ENCODE data around the gene KCNK6. TPM values are rescaled to one million over a fixed set of nuclear protein-coding genes. Genes with fewer than 3 reads are reported as not detected.
A peak's percentile ranks its signal among the peaks of the same experiment; 100 is the strongest.

KCNK6 gene
- total RNA-seq, 4 donors from 2014 or later: 14.9 to 44.5 (median 17.6) TPM

DNA sequence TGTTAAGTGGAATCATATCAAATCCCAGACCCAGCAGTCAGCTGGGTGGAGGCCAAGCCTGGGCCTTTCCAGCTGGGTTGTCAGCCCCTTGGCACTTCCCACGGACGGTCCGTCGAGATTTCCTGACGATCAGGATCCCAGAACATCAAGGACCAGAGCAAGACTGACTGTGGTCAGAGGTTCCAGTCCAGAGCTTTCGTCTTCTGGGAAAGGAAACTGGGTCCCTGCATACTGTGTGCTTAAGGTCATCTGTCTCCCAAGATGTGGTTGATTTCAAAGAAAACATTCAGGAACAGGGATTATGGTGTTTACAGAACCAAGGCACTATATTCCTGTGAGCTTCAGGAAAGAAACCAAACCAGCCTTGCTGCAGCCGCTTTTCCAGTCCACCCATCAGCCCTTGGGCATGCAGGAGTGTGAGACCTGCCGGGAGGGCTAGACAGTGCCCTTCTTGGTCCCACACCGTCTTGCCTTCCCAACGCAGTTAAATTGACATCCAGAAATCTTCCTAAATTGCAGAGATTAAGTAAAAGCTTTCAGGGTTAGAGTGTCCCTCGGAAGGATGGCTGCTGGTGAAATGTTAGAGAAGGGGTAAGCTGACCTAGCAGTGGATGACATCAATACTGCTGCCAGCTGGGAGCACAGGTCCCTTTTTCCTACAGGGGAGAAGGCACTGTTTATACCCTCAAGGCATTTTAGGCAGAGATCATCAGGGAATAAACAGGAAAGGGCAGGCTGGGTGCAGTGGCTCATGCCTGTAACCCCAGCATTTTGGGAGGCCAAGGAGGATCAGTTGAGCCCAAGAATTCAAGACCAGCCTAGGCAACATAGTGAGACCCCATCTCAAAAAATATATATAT lies 20.6 kb upstream of the KCNK6 start:
- Histone ChIP-seq H3K36me3 (no peaks in the 10 kb centered on the region), H3K9me3 (no peaks in the 10 kb centered on the region), H3K27me3 (no peaks in the 10 kb centered on the region), H3K4me1 (peaks cover 6 to 37% (median 9%) of the 10 kb centered on the region in 4 donors), H3K27ac (peak overlapping the region; percentile 12 to 82 (median 73)), H3K4me3 (no peak overlapping the region)
- no peak for TF ChIP-seq EP300 (IDR thresholded peaks at IDR 0.05; ENCODE audit: low read depth)
- in situ Hi-C loops (cut with MboI; ENCODE audit: low pct_ligation_motif_present in 1 of 4, low pct_unique_long_range_greater_than_20kb in 1 of 4, low sequenced_read_pairs in 3 of 4) (no loop called here), intact Hi-C loops (cut with DNase I; ENCODE audit: low total_unique reads) (no loop called here)
- WGBS, 2 donors (ENCODE audit: low coverage in 1 of 2): 74% methylated on average over 11 of the region's 11 CpGs; no CpG with 5 or more reads in 1 of the 2 donors
- no peak for DNase-seq

DNA sequence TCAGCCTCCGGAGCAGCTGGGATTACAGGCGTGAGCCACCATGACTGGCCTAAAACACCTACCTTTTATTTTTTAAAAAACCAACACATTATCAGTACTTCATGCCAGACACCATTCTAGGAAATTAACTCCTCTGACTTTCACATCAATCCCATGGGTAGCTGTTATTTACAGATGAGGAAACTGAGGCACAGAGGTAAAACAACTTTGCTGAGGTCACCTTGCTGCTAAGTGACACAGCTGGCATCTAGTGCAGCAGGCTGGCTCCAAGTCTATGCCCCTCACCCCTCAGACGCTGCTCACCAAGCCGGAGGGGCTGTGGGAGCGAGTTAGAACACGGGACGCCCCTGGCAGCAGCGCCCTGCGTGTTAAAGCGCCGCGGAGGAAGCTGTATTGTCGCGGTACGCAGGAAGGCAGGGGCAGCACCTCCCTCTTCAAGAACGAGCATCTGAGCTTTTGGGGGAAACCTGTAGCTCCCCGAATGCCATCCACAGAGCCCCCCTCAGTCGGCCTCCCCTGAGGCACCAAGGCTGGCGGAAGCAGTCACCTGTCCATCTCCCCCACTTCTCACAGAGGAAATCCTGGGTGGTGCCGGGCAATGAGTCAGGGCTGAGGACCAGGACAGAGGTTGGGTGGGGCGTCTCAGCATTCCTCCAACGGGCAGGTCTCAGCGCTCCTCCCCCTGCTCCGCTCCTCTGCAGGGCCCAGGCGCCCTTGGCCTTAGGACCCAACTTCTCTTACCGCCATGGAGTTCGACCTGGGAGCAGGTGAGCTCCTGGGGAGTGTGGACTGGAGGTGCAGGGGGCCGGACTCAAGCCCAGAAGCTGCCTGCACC lies 15.9 kb upstream of the KCNK6 start, which contains the start of gene C19orf33:
C19orf33 (plus strand) TSS at position 735 of the 835 bp plus-strand sequence; CDS start at position 746, 11 bp downstream.
- 50 to 100% methylated on average over 2 to 22 of the region's 28 CpGs for WGBS, 2 donors (ENCODE audit: low coverage in 1 of 2)
- H3K36me3 ChIP-seq: peaks cover 0 to 3% (median 0%) of the 10 kb centered on the region in 4 donors
- in situ Hi-C loops (cut with MboI; ENCODE audit: low pct_ligation_motif_present in 1 of 4, low pct_unique_long_range_greater_than_20kb in 1 of 4, low sequenced_read_pairs in 3 of 4): no loop called here
- no peaks in the 10 kb centered on the region for H3K9me3 ChIP-seq
- intact Hi-C loops (cut with DNase I; ENCODE audit: low total_unique reads): no loop called here
- TF ChIP-seq POLR2AphosphoS5 (IDR thresholded peaks at IDR 0.05) (peak; percentile 38 to 91 (median 89)), EP300 (IDR thresholded peaks at IDR 0.05; ENCODE audit: low read depth) (no peak), POLR2A (IDR thresholded peaks at IDR 0.05) (peak; percentile 88)
- H3K27ac ChIP-seq: peak within 1 kb of the TSS; percentile 90 to 94 (median 94)
- H3K27me3 ChIP-seq: no peaks in the 10 kb centered on the region
- peak; percentile 93 for DNase-seq
- peak within 1 kb of the TSS; percentile 22 to 49 (median 29) for H3K4me3 ChIP-seq
- peaks cover 6 to 43% (median 15%) of the 10 kb centered on the region in 4 donors for H3K4me1 ChIP-seq

DNA sequence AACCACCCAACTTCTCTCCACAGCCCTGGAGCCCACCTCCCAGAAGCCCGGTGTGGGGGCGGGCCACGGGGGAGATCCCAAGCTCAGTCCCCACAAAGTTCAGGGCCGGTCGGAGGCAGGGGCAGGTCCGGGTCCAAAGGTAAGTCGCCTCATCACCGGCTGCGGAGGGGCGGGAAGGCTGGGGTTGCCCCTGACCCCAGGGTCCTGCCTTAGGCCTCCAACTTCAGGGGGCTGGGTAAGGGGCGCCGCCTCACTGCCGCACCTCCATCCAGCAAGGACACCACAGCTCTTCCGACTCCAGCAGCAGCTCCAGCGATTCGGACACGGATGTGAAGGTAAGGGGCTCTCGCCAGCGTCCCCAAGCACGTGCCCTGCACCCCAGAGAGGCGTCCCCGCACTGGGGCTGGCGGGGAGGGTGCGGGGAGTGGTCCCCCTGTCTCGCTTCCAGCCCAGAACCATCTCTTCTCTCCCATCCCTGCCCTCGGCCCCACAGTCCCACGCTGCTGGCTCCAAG lies 15.2 kb upstream of the KCNK6 start:
- Histone ChIP-seq H3K4me3 (peak overlapping the region; percentile 22 to 48 (median 29)), H3K27me3 (no peaks in the 10 kb centered on the region), H3K27ac (peak overlapping the region; percentile 90 to 94 (median 94)), H3K9me3 (no peaks in the 10 kb centered on the region), H3K36me3 (peaks cover 0 to 3% (median 0%) of the 10 kb centered on the region in 4 donors), H3K4me1 (peaks cover 6 to 38% (median 15%) of the 10 kb centered on the region in 4 donors)
- DNase-seq: no peak
- 40 to 69% methylated on average over 1 to 13 of the region's 27 CpGs for WGBS, 2 donors (ENCODE audit: low coverage in 1 of 2)
- TF ChIP-seq POLR2AphosphoS5 (IDR thresholded peaks at IDR 0.05) (no peak), POLR2A (IDR thresholded peaks at IDR 0.05) (no peak)
- in situ Hi-C loops (cut with MboI; ENCODE audit: low pct_ligation_motif_present in 1 of 4, low pct_unique_long_range_greater_than_20kb in 1 of 4, low sequenced_read_pairs in 3 of 4): no loop called here
- intact Hi-C loops (cut with DNase I; ENCODE audit: low total_unique reads): no loop called here

- no peaks in the 10 kb centered on the region for H3K9me3 ChIP-seq
- H3K4me1 ChIP-seq: peaks cover 4 to 33% (median 13%) of the 10 kb centered on the region in 4 donors
- WGBS, 2 donors (ENCODE audit: low coverage in 1 of 2): 58% methylated on average over 16 of the region's 29 CpGs; no CpG with 5 or more reads in 1 of the 2 donors
- peak overlapping the region; percentile 90 to 94 (median 94) for H3K27ac ChIP-seq
- no peaks in the 10 kb centered on the region for H3K27me3 ChIP-seq
- DNase-seq: peak; percentile 94
- in situ Hi-C loops (cut with MboI; ENCODE audit: low pct_ligation_motif_present in 1 of 4, low pct_unique_long_range_greater_than_20kb in 1 of 4, low sequenced_read_pairs in 3 of 4) (no loop called here), intact Hi-C loops (cut with DNase I; ENCODE audit: low total_unique reads) (no loop called here)
- peak overlapping the region; percentile 22 to 49 (median 29) for H3K4me3 ChIP-seq
- H3K36me3 ChIP-seq: peaks cover 0 to 3% (median 0%) of the 10 kb centered on the region in 4 donors
- TF ChIP-seq EP300 (IDR thresholded peaks at IDR 0.05; ENCODE audit: low read depth): peak; percentile 68
- peak; percentile 94 for TF ChIP-seq POLR2A (IDR thresholded peaks at IDR 0.05)
- peak; percentile 44 to 96 (median 93) for TF ChIP-seq POLR2AphosphoS5 (IDR thresholded peaks at IDR 0.05)
- TF ChIP-seq, protein P1, sequence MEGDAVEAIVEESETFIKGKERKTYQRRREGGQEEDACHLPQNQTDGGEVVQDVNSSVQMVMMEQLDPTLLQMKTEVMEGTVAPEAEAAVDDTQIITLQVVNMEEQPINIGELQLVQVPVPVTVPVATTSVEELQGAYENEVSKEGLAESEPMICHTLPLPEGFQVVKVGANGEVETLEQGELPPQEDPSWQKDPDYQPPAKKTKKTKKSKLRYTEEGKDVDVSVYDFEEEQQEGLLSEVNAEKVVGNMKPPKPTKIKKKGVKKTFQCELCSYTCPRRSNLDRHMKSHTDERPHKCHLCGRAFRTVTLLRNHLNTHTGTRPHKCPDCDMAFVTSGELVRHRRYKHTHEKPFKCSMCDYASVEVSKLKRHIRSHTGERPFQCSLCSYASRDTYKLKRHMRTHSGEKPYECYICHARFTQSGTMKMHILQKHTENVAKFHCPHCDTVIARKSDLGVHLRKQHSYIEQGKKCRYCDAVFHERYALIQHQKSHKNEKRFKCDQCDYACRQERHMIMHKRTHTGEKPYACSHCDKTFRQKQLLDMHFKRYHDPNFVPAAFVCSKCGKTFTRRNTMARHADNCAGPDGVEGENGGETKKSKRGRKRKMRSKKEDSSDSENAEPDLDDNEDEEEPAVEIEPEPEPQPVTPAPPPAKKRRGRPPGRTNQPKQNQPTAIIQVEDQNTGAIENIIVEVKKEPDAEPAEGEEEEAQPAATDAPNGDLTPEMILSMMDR (IDR thresholded peaks at IDR 0.05): no peak
These were observed 14.7 kb upstream of the KCNK6 start for GRCh38 chr19:38304866-38305429.

DNA sequence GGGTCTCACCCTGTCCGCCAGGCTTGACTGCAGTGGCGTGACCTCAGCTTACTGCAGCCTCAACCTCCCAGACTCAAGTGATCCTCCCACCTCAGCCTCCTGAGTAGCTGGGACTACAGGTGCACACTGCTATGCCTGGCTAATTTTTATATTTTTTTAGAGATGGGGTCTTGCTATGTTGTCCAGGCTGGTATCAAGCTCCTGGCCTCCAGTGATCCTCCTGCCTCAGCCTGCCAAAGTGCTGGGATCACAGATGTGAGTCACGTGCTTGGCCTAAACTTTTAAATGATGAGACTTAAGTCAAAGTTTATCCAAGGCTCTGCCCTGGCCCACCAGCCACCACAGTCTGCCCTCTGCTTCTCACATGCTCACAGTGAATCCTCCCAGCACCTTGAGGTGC lies 13.4 kb upstream of the KCNK6 start:
- TF ChIP-seq POLR2A (IDR thresholded peaks at IDR 0.05) (no peak), POLR2AphosphoS5 (IDR thresholded peaks at IDR 0.05) (no peak), EP300 (IDR thresholded peaks at IDR 0.05; ENCODE audit: low read depth) (no peak)
- TF ChIP-seq, protein P1 (IDR thresholded peaks at IDR 0.05): no peak
- no peak overlapping the region for H3K4me3 ChIP-seq

More for the DNA sequence above, 13.4 kb upstream of the KCNK6 start:
- DNase-seq: no peak
- WGBS, 2 donors (ENCODE audit: low coverage in 1 of 2): 91 to 100% methylated on average over 2 to 3 of the region's 3 CpGs
- intact Hi-C loops (cut with DNase I; ENCODE audit: low total_unique reads): no loop called here
- peaks cover 0 to 23% (median 9%) of the 10 kb centered on the region in 4 donors for H3K4me1 ChIP-seq
- H3K36me3 ChIP-seq: peaks cover 0 to 3% (median 0%) of the 10 kb centered on the region in 4 donors
- in situ Hi-C loops (cut with MboI; ENCODE audit: low pct_ligation_motif_present in 1 of 4, low pct_unique_long_range_greater_than_20kb in 1 of 4, low sequenced_read_pairs in 3 of 4): no loop called here
- H3K27me3 ChIP-seq: no peaks in the 10 kb centered on the region
- H3K27ac ChIP-seq: no peak overlapping the region
- no peaks in the 10 kb centered on the region for H3K9me3 ChIP-seq
